ENCODE data around the gene MIER3. TPM values are rescaled to one million over a fixed set of nuclear protein-coding genes. Genes with fewer than 3 reads are reported as not detected.

The MIER3 gene
- total RNA-seq, 2 experiments from 2014 or later = 24.5 to 26.0 TPM

GRCh38 chr5:56950626-56951125, 1.2 kb downstream of the MIER3 start:
- peaks cover 14% of the 10 kb centered on the region for H3K36me3 Mint-ChIP-seq (ENCODE audit: low read depth)
- peaks cover 26% of the 10 kb centered on the region for H3K27me3 Mint-ChIP-seq
- peak overlapping the region; percentile 77 for H3K27ac Mint-ChIP-seq
- CTCF ChIA-PET = interaction anchor here (0.8 to 3.8 kb wide), 4 partner anchors 40 to 223 kb away, joined by 3 to 20 read pairs (median 6); partner anchors contain the start of gene SETD9
- peak overlapping the region; percentile 91 for H3K4me3 Mint-ChIP-seq
- peak; percentile 60 for DNase-seq
- peaks cover 22% of the 10 kb centered on the region for H3K4me1 Mint-ChIP-seq
- H3K9me3 Mint-ChIP-seq = no peaks in the 10 kb centered on the region
- POLR2A ChIA-PET = interaction anchor here (0.9 to 2.8 kb wide), 7 partner anchors 11 to 225 kb away, joined by 3 to 30 read pairs (median 4); partner anchors contain the start of genes GPBP1 and SETD9

- no peak for DNase-seq
- H3K36me3 Mint-ChIP-seq (ENCODE audit: low read depth) = peaks cover 35% of the 10 kb centered on the region
- H3K4me1 Mint-ChIP-seq = peaks cover 15% of the 10 kb centered on the region
- no peaks in the 10 kb centered on the region for H3K27me3 Mint-ChIP-seq
- CTCF ChIA-PET = no interaction called here
- H3K27ac Mint-ChIP-seq = no peak overlapping the region
- POLR2A ChIA-PET = interaction anchor here (1.9 kb wide), 1 partner anchor 37 kb away, joined by 7 read pairs; the partner anchor contains the start of gene SETD9
- no peak overlapping the region for H3K4me3 Mint-ChIP-seq
- no peaks in the 10 kb centered on the region for H3K9me3 Mint-ChIP-seq
Observed at GRCh38 chr5:56947052-56947451, 4.9 kb downstream of the MIER3 start.

- POLR2A ChIA-PET = no interaction called here
- Mint-ChIP-seq H3K36me3 (ENCODE audit: low read depth) (peaks cover 59% of the 10 kb centered on the region), H3K27me3 (no peaks in the 10 kb centered on the region), H3K4me1 (peaks cover 2% of the 10 kb centered on the region), H3K9me3 (no peaks in the 10 kb centered on the region), H3K4me3 (no peak overlapping the region), H3K27ac (no peak overlapping the region)
- DNase-seq = no peak
- CTCF ChIA-PET = interaction anchor here (1.0 kb wide), 1 partner anchor 196 kb away, joined by 3 read pairs; no protein-coding TSS in a partner anchor
Observed at GRCh38 chr5:56941981-56942380, 9.9 kb downstream of the MIER3 start.

- no peaks in the 10 kb centered on the region for H3K27me3 Mint-ChIP-seq
- H3K36me3 Mint-ChIP-seq (ENCODE audit: low read depth) = peaks cover 65% of the 10 kb centered on the region
- no peaks in the 10 kb centered on the region for H3K9me3 Mint-ChIP-seq
- H3K4me1 Mint-ChIP-seq = no peaks in the 10 kb centered on the region
- DNase-seq = no peak
- CTCF ChIA-PET = no interaction called here
- H3K4me3 Mint-ChIP-seq = no peak overlapping the region
- POLR2A ChIA-PET = no interaction called here
- no peak overlapping the region for H3K27ac Mint-ChIP-seq
Observed at GRCh38 chr5:56938858-56939257, 13.1 kb downstream of the MIER3 start.

- POLR2A ChIA-PET = no interaction called here
- CTCF ChIA-PET = no interaction called here
- H3K36me3 Mint-ChIP-seq (ENCODE audit: low read depth) = peaks cover 45% of the 10 kb centered on the region
Observed at GRCh38 chr5:56934325-56934724, 17.6 kb downstream of the MIER3 start.

GRCh38 chr5:56922922-56923321, 29.0 kb downstream of the MIER3 start:
- CTCF ChIA-PET = interaction anchor here (0.9 to 1.9 kb wide), 3 partner anchors 9 to 215 kb away, joined by 3 to 5 read pairs (median 4); no protein-coding TSS in a partner anchor

More at GRCh38 chr5:56934325-56934724, 17.6 kb downstream of the MIER3 start:
- H3K27me3 Mint-ChIP-seq = no peaks in the 10 kb centered on the region
- H3K27ac Mint-ChIP-seq = no peak overlapping the region
- H3K4me3 Mint-ChIP-seq = no peak overlapping the region
- H3K4me1 Mint-ChIP-seq = no peaks in the 10 kb centered on the region
- DNase-seq = no peak
- no peaks in the 10 kb centered on the region for H3K9me3 Mint-ChIP-seq

GRCh38 chr5:56919942-56920662, 31.8 kb downstream of the MIER3 start:
- H3K4me1 Mint-ChIP-seq = peaks cover 6% of the 10 kb centered on the region
- CTCF ChIA-PET = interaction anchor here (0.6 to 0.8 kb wide), 2 partner anchors 10 to 348 kb away, joined by 3 to 5 read pairs; no protein-coding TSS in a partner anchor
- POLR2A ChIA-PET = interaction anchor here (2.7 kb wide), 1 partner anchor 11 kb away, joined by 8 read pairs; the partner anchor contains the start of gene SETD9
- no peak overlapping the region for H3K27ac Mint-ChIP-seq
- no peaks in the 10 kb centered on the region for H3K9me3 Mint-ChIP-seq
- H3K4me3 Mint-ChIP-seq = no peak overlapping the region
- H3K27me3 Mint-ChIP-seq = no peaks in the 10 kb centered on the region
- no peak for DNase-seq
- peaks cover 38% of the 10 kb centered on the region for H3K36me3 Mint-ChIP-seq (ENCODE audit: low read depth)

More at GRCh38 chr5:56922922-56923321, 29.0 kb downstream of the MIER3 start:
- Mint-ChIP-seq H3K27ac (no peak overlapping the region), H3K36me3 (ENCODE audit: low read depth) (peaks cover 58% of the 10 kb centered on the region), H3K27me3 (no peaks in the 10 kb centered on the region), H3K4me3 (no peak overlapping the region), H3K4me1 (peaks cover 6% of the 10 kb centered on the region), H3K9me3 (no peaks in the 10 kb centered on the region)
- POLR2A ChIA-PET = interaction anchor here (0.9 kb wide), 1 partner anchor 13 kb away, joined by 3 read pairs; no protein-coding TSS in a partner anchor
- DNase-seq = no peak

- CTCF ChIA-PET = interaction anchor here (3.0 kb wide), 1 partner anchor 220 kb away, joined by 20 read pairs; no protein-coding TSS in a partner anchor
- Mint-ChIP-seq H3K36me3 (ENCODE audit: low read depth) (peaks cover 21% of the 10 kb centered on the region), H3K27me3 (no peaks in the 10 kb centered on the region), H3K27ac (no peak overlapping the region), H3K9me3 (no peaks in the 10 kb centered on the region), H3K4me3 (no peak overlapping the region), H3K4me1 (peaks cover 6% of the 10 kb centered on the region)
- POLR2A ChIA-PET = interaction anchor here (1.0 to 2.7 kb wide), 4 partner anchors 9 to 31 kb away, joined by 3 to 8 read pairs (median 4); partner anchors contain the start of gene SETD9
- no peak for DNase-seq
Observed at GRCh38 chr5:56918054-56918453, 33.9 kb downstream of the MIER3 start.

GRCh38 chr5:56917534-56917933, 34.4 kb downstream of the MIER3 start:
- no peak overlapping the region for H3K4me3 Mint-ChIP-seq
- POLR2A ChIA-PET = interaction anchor here (1.3 to 2.7 kb wide), 3 partner anchors 8 to 30 kb away, joined by 3 to 8 read pairs (median 6); partner anchors contain the start of gene SETD9
- CTCF ChIA-PET = interaction anchor here (0.9 to 3.0 kb wide), 4 partner anchors 17 to 220 kb away, joined by 3 to 20 read pairs (median 4); no protein-coding TSS in a partner anchor
- H3K4me1 Mint-ChIP-seq = peaks cover 6% of the 10 kb centered on the region
- no peak overlapping the region for H3K27ac Mint-ChIP-seq
- no peaks in the 10 kb centered on the region for H3K27me3 Mint-ChIP-seq
- DNase-seq = no peak
- H3K9me3 Mint-ChIP-seq = no peaks in the 10 kb centered on the region
- peaks cover 16% of the 10 kb centered on the region for H3K36me3 Mint-ChIP-seq (ENCODE audit: low read depth)

- Mint-ChIP-seq H3K4me1 (peaks cover 18% of the 10 kb centered on the region), H3K36me3 (ENCODE audit: low read depth) (peaks cover 5% of the 10 kb centered on the region), H3K4me3 (no peak overlapping the region), H3K9me3 (no peaks in the 10 kb centered on the region), H3K27ac (no peak overlapping the region), H3K27me3 (no peaks in the 10 kb centered on the region)
- CTCF ChIA-PET = interaction anchor here (1.0 kb wide), 1 partner anchor 14 kb away, joined by 4 read pairs; no protein-coding TSS in a partner anchor
- POLR2A ChIA-PET = interaction anchor here (0.6 kb wide), 1 partner anchor 35 kb away, joined by 3 read pairs; no protein-coding TSS in a partner anchor
- DNase-seq = no peak
Observed at GRCh38 chr5:56914678-56915077, 37.2 kb downstream of the MIER3 start.

GRCh38 chr5:56913766-56914165, 38.2 kb downstream of the MIER3 start:
- DNase-seq = no peak
- POLR2A ChIA-PET = no interaction called here

GRCh38 chr5:56910210-56910965, 41.5 kb downstream of the MIER3 start:
- no peaks in the 10 kb centered on the region for H3K36me3 Mint-ChIP-seq (ENCODE audit: low read depth)
- peaks cover 22% of the 10 kb centered on the region for H3K4me1 Mint-ChIP-seq
- POLR2A ChIA-PET = interaction anchor here (0.8 to 3.3 kb wide), 23 partner anchors 8 to 1603 kb away, joined by 3 to 30 read pairs (median 4); partner anchors contain the start of genes DHX29, GPBP1 and MTREX
- CTCF ChIA-PET = interaction anchor here (1.2 to 2.0 kb wide), 11 partner anchors 8 to 639 kb away, joined by 3 to 13 read pairs (median 4); no protein-coding TSS in a partner anchor
- H3K27ac Mint-ChIP-seq = peak overlapping the region; percentile 75
- peaks cover 14% of the 10 kb centered on the region for H3K27me3 Mint-ChIP-seq
- DNase-seq = no peak
- H3K4me3 Mint-ChIP-seq = peak overlapping the region; percentile 80
- no peaks in the 10 kb centered on the region for H3K9me3 Mint-ChIP-seq

More at GRCh38 chr5:56913766-56914165, 38.2 kb downstream of the MIER3 start:
- Mint-ChIP-seq H3K4me1 (peaks cover 22% of the 10 kb centered on the region), H3K4me3 (no peak overlapping the region), H3K9me3 (no peaks in the 10 kb centered on the region), H3K27me3 (peaks cover 2% of the 10 kb centered on the region), H3K36me3 (ENCODE audit: low read depth) (peaks cover 5% of the 10 kb centered on the region), H3K27ac (no peak overlapping the region)
- CTCF ChIA-PET = interaction anchor here (1.7 kb wide), 1 partner anchor 10 kb away, joined by 5 read pairs; no protein-coding TSS in a partner anchor
